HG02610 (cell line): Measurements from ENCODE around the gene ADAM12.

Source experiments
- ATAC-seq: cut with Tn5 transposase; IDR thresholded peaks from one replicate; pipeline ENCODE4 v1.9.1; 2021; ENCODE audit warnings: mild to moderate bottlenecking, moderate library complexity; ENCODE audit not compliant: unreplicated experiment

ADAM12 gene

DNA sequence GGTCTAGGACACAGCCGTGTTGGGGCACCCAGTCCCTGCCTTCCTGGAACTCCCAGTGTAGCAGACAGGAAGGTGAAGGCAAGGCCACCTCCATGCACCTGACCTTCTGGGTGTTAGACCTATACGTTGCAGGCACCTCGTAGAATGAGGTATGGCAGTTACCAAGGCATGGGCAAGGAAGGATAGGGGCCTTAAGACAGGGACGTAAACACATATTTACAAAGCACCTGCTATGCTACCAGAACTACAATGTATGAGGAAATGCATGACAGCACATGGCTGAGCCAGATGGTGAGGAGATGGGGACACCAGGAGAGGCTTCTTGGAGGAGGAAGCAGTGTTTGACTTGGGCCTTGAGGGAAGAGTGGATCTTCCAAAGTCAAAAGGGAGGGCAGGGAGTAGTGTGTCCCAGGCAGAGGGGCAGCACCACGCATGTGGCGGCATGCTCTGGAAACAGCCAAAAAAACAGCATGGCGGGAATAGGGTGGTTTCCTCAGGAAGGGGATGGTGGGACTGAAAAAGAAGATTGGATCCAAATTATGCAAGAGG lies 260.7 kb downstream of the ADAM12 start:
- no peak for ATAC-seq

DNA sequence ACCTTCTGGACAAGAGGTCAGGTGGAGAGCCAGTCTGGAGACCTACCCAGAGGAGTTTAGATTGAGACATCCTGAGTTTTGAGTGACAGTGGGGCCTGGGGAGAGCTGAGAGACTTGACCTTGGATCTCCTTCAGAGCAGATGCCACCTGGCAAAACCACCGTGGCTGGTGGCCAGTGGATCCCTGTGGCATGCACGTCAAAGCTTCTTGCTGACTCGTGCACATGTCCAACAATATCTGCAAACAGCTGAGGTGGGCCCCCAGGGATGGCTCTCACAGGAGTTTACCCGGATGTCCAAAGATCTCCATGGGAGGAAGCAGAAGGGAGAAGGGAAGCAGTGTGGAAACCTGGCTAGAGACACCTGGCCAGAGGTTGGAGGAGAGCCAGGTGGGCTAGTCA lies 261.4 kb downstream of the ADAM12 start:
- ATAC-seq = no peak

- ATAC-seq = no peak
Observed at GRCh38 chr10:126126023-126126422, 262.3 kb downstream of the ADAM12 start.

- ATAC-seq = no peak
Observed at GRCh38 chr10:126124668-126125349, 263.5 kb downstream of the ADAM12 start.

DNA sequence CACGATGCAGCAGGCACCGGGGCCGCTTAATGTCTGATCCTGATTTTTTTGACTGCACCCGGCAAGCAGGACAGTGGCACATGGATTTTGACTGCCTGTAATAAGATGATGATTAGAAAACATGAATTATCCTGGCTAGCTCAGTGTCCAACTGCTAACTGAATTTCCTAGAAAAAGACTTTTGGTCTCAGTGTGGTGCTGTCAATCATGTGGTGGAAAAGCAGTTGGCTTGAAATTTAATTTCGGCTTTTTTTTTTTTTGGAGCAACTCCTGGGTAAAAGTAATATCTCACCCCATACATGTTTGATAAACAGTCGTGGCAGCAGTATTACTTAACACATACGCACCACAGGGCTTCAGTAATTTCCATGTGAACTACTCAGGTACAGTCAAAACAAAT lies 264.2 kb downstream of the ADAM12 start:
- no peak for ATAC-seq

DNA sequence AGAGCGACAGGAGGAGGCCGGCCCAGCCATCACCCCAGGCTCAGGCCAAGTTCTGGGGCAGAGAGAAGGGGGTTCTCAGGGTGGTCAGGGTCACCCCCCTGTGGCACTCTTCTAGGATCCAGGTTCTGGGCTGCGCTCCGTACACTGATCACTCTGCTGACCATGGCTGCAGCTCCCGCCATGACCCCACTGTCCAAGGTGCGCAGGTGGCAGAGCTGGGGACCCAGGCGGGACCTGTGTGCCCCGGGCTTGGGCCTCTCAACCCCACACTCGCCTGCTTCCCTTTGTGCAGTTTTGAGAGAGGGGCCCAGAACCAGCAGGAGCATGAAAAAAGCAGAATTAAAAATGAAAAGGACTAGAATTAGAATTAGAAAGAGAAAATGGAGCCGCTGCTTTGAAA lies 264.8 kb downstream of the ADAM12 start:
- ATAC-seq = no peak

DNA sequence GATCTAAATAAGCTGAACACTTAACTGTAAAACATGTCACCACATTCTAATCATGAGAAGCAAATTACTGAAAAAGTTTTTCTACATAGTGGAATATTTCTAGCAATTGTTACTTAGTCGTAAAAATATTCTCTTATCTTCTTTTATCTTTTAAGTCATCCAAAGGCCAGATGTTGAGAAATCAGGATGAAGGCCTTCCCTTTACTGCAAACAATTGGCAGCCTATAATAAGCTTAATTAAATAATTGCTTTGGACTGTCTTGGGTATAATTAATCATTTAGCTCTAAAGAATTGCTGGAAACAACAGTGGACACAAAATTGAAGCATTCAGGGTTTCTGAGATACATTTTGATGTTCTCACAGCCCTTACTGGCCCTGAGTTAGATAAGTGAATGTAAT lies 265.4 kb downstream of the ADAM12 start:
- no peak for ATAC-seq

GRCh38 chr10:126119599-126119998 lies 268.7 kb downstream of the ADAM12 start:
- ATAC-seq = no peak

GRCh38 chr10:126118476-126118875 lies 269.8 kb downstream of the ADAM12 start:
- no peak for ATAC-seq

DNA sequence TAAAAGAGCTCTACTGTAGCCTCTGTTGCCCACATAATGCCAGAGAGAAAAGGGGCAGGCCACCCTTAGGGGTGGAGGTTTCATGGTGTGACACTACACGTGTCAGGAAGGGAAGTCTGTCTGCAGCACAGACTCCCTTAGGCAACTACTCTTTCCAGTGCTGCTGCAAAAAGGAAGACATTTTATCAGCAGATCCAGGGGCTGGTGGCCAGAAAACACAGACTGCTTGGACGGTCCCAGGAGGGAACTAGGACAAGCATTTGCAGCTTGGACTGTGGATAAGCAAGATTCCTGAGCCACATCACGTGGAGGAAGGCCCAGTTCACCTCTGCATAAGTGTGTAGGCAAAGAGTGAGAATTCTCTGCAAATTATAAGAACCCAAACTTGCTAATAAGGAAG lies 271.1 kb downstream of the ADAM12 start:
- ATAC-seq = no peak

DNA sequence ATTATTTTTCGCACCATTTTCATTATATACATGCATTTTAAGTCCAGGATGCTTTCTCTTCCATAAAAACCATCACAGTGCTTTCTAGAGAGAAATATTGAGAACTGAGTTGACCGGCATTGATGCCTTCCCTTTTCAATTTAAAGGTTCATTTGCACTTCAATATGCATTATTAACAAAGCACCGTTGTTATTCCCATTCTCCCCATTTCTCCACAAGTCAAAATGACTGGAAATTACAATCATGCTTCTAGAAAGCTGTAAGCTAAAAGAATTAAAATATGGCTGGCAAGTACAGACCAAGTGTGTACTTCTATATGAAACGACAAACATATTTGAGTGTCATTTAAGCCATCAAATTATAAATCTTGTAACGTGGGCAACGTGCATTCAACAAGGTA lies 272.4 kb downstream of the ADAM12 start:
- ATAC-seq = no peak

- no peak for ATAC-seq
Observed at GRCh38 chr10:126114884-126115555, 273.3 kb downstream of the ADAM12 start.

DNA sequence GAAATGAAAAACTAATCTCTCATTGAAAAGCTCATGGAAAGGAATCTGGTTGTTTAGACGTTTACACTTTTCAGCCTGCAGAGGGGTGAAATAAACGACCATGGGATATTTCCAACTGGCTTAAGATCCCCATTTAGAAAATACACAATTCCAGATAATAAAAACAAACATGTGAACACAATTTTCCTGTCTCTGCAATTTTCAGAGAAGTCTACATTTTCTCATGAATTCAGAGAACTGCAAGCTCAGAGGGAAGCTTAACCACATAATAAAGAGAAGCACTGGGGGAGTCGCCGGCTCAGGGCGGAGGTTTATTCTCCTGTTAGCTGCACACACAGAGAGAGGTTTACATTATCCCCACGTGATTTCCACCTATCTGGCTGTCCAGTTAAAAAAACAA lies 276.8 kb downstream of the ADAM12 start:
- ATAC-seq = no peak

DNA sequence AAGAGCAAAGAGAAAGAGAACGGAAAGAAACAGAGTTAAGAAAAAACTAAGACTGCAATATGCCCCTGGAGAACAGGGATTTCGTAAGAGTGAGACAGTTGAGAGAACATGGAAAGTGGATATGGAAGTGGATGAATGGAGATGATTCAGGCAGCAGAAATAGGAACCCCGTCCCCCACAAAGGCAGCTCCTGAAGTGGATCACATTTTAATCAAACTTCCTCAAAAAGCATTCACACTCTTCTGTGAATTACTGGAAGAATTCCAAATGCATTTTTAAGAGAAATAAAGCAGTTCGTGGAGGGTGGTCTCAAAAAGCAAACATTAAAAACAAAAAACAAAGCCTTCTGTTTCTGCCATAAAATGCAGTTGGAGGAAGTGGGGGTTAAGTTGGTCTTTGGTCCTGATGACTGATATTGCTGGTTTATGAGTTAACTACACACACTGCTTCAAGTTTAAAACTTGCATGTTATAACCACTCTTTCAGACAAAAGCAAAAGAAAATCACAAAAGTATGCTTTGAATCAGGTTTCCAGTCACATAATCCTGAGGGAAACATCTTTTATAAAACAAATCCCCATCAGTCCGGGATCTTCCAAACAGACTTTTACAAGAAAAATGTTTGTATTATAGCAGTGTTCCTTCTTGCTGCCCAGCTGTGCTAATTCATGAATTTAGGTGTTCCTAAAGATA lies 277.6 kb downstream of the ADAM12 start:
- no peak for ATAC-seq

DNA sequence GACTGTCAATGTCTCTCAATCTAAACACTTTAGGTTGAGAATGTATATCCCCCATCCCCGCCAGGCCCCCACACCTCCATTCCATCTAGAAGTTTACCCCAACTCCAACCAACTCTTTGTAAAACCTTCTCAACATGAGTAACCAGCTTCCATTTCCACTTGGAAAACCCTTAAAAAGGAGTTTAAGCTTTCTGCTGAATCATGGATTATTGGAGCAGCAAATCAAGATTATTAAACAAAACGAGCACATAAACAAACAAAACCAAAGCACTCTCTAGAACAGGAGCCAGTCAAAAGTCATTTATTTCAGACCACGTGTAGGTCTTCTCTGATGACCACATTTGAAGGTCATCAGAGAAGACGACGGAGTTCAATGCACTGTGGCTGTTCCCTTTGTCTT lies 278.4 kb downstream of the ADAM12 start:
- ATAC-seq = no peak

DNA sequence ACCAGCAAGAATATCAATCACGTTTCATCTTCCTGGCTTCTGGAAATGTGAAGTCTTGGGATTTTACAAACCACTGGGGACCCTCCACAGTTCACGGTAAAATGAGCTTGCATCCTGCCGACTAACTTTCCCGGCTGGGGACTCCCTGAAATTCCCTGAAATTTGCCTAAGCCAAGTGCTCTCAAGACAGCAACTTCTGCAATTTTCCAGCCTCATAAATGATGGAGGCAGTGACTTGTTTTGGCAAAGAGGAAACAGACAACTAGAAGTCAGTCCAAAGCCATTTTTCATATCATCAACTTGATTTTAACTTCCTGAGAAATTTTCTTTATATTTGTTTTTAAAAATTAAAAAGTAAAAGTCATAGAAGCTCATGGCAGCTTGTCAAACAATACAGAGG lies 279.6 kb downstream of the ADAM12 start:
- ATAC-seq = no peak

DNA sequence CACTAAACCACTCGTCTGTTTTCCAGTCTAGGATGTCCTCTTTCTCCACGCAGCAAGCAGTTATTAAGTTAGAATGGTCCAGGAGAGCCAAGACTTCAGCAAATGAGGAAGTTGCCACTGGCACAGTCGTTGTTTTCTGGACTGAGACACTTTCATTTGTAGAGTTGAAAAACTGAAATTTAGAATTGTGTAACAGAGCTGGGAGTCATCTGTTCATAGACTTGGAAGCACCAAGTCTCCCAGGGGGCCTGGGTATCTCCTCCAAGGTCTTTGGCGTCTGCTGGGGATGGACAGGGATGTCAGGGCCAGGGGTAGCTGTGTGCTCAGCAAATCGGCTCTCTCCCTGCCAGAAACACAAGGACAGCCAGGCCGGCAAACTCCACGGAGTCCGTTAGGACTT lies 283.5 kb downstream of the ADAM12 start:
- ATAC-seq = no peak

DNA sequence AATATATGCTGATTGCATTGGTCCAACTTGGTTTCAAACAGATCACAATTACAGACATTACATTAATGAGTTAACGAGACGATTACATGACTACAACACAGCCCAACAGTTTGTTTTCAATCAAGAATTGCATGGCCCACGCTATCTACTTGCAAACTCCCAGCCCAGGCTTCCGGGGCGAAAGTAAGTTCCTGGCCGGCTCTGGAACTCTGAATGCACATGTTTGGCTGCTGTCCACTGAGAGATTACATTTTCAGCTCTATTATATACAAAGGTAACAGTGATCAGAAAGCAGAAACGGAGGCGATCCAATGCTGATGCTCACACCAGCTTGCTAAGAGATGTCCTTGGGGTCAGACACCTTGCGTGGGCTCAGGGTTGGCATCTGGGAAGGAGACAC lies 285.6 kb downstream of the ADAM12 start:
- ATAC-seq = no peak

DNA sequence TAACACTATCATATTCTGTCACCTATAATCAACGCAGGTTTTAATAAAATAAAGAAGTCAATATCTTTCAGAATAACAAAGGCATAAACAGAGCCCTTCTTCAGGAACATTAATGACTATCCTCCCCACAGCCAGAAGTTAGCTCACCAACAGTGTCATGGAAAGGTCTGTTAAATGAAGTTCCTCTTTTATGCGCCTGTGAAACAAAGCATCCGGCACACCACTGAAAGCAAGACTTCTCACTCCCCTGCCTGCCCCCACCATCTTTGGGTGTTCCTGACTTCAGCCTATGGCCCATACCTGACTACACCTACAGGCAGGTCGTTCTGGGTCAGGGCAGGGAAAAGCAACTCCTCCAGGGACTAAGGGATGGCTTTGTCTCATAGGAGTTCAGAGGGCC lies 286.5 kb downstream of the ADAM12 start:
- ATAC-seq = no peak

DNA sequence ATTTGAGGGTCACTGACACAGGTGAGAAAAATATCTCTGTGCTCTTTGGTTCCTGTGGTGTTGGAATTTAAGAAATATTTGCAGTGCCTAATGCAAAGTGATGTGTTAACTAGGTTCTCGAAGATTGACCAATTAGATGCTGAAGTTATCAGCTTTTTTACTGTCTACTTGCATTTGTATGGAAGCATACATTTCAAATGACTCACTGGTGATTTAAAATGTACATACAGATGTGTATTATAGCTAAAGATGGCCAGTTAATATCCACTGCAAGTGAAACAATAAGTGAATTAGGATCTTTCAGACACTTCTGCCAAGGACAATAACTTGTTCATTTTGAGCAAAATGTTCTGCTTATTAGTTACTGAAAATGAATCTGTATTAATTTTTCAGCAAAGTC lies 287.0 kb downstream of the ADAM12 start:
- no peak for ATAC-seq

GRCh38 chr10:126099366-126099765 lies 288.9 kb downstream of the ADAM12 start:
- ATAC-seq = no peak

GRCh38 chr10:126098226-126098581 lies 290.1 kb downstream of the ADAM12 start:
- no peak for ATAC-seq
